Chondrocyte (in vitro differentiated cells): Measurements from ENCODE around the gene PHF23. TPM values are rescaled to one million over a fixed set of nuclear protein-coding genes. Genes with fewer than 3 reads are reported as not detected.

Experiments
- DNase-seq: peaks from one replicate; pipeline ENCODE4 v3.0.0; 2021; ENCODE audit warnings: mixed read lengths, low spot score
- H3K27ac Mint-ChIP-seq: one replicate; pipeline ENCODE4 v1.8.0; 2021; ENCODE audit warnings: mild to moderate bottlenecking, moderate library complexity, mixed read lengths; ENCODE audit not compliant: unreplicated experiment
- H3K27me3 Mint-ChIP-seq: 2 replicates; pipeline ENCODE4 v1.8.0; 2021; ENCODE audit warnings: low read depth, mixed read lengths
- H3K36me3 Mint-ChIP-seq: 2 replicates; pipeline ENCODE4 v1.8.0; 2021; ENCODE audit warnings: low read depth, mixed read lengths
- H3K4me1 Mint-ChIP-seq: 2 replicates; pipeline ENCODE4 v1.8.0; 2021; ENCODE audit warnings: low read depth, mild to moderate bottlenecking, mixed read lengths
- H3K4me3 Mint-ChIP-seq: one replicate; pipeline ENCODE4 v1.8.0; 2021; ENCODE audit warnings: mild to moderate bottlenecking, moderate library complexity, mixed read lengths; ENCODE audit not compliant: unreplicated experiment
- H3K9me3 Mint-ChIP-seq: 2 replicates; pipeline ENCODE4 v1.8.0; 2021; ENCODE audit warnings: low read depth, mixed read lengths
- long read RNA-seq: library from polyadenylated mRNA; stranded (forward); transcript quantifications from one replicate; pipeline ENCODE4 v2.0.0, GENCODE V29; 2021
- total RNA-seq: library from RNA; stranded (reverse); gene quantifications from 3 replicates; pipeline ENCODE4 v1.2.1, GENCODE V29; 2021
- TF ChIP-seq, protein P1 (sequence below): fragments of 200-600 bp; sonication (generic); IDR thresholded peaks from 2 replicates; pipeline ENCODE4 v1.5.0; 2021; ENCODE audit warnings: antibody characterized with exemption, mild to moderate bottlenecking, moderate library complexity

The PHF23 gene
- 49.5 to 57.8 TPM (median 53.1 TPM) in 3 replicates for total RNA-seq
- long read RNA-seq, transcript PHF23-201 (5 exons, 2,037 nt), result major isoform, 91 of 117 reads
- long read RNA-seq, partial matches to known transcripts, result 8 of 117 reads
- long read RNA-seq, other reads (novel, unspliced or antisense), result 14 of 117 reads

DNA sequence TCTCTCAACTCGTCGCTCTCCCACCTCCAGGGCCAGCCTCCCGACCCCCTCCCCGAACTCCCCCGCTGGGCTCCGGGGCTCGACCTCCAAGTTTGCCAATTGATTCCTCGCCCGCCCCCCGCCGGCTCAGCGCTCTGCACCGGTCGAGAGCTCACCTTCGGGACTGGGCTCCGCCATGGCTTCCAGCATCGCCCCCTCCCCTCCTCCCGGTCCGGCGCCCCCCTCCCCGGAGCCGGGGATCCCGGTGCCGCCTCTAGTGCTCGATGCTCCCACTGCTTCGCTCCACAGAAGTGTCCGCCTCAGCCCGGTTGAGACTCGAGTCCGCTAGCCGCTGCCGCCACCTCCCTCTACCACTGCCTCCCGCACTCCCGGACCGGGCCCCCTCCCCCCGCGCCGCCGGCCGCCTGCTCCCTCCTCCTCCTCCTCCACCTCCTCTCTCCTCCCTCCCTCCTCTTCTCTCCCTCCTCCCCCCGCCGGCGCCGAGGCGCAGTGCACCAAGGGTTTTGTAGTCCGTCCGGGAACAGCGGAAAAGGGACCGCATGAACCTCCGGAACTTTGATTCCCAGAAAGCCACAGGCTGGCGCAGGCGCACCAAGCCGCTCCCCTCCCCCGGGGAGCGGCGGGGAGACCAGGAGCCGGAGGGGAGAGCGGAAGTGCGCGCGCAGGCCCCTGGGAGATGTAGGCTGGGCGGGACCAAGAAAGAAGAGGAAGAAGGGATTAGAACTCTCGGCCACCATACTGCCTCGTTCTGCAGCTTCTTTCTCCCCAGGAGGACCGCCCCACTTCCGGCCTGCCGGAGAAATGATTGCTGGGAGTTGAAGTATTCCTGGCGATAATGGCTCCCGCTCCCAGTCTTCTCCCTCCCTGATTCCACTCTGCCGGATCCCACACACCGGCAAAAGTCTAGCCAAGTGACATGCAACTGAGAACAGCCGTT is at the start of gene PHF23:
PHF23 (minus strand) TSS at position 367 of the 937 bp plus-strand sequence; CDS start at position 189, 178 bp downstream.
- peak; percentile 100 for DNase-seq
- H3K4me1 Mint-ChIP-seq, result peaks cover 64% of the 10 kb centered on the region
- peak within 1 kb of the TSS; percentile 93 for H3K4me3 Mint-ChIP-seq
- no peaks in the 10 kb centered on the region for H3K9me3 Mint-ChIP-seq
- peaks cover 25% of the 10 kb centered on the region for H3K36me3 Mint-ChIP-seq
- peak within 1 kb of the TSS; percentile 94 for H3K27ac Mint-ChIP-seq
- no peaks in the 10 kb centered on the region for H3K27me3 Mint-ChIP-seq
- TF ChIP-seq, protein P1, sequence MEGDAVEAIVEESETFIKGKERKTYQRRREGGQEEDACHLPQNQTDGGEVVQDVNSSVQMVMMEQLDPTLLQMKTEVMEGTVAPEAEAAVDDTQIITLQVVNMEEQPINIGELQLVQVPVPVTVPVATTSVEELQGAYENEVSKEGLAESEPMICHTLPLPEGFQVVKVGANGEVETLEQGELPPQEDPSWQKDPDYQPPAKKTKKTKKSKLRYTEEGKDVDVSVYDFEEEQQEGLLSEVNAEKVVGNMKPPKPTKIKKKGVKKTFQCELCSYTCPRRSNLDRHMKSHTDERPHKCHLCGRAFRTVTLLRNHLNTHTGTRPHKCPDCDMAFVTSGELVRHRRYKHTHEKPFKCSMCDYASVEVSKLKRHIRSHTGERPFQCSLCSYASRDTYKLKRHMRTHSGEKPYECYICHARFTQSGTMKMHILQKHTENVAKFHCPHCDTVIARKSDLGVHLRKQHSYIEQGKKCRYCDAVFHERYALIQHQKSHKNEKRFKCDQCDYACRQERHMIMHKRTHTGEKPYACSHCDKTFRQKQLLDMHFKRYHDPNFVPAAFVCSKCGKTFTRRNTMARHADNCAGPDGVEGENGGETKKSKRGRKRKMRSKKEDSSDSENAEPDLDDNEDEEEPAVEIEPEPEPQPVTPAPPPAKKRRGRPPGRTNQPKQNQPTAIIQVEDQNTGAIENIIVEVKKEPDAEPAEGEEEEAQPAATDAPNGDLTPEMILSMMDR, result peak; percentile 10

DNA sequence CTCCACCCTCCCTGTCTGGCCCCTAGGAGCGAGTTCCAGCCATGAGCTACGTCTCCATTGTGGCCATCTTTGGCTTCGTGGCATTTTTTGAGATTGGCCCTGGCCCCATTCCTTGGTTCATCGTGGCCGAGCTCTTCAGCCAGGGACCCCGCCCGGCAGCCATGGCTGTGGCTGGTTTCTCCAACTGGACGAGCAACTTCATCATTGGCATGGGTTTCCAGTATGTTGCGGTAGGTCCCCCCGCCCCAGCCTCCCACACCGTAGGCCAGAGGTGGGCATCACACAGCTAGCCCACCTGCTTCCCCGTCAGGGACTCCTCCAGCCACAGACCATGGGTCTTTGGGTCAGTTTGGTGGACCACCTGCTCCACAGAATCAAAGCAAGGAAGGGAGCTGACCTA is 46.4 kb upstream of the PHF23 start:
- Mint-ChIP-seq H3K4me3 (no peak overlapping the region), H3K9me3 (no peaks in the 10 kb centered on the region), H3K4me1 (peaks cover 16% of the 10 kb centered on the region), H3K27ac (no peak overlapping the region), H3K36me3 (no peaks in the 10 kb centered on the region), H3K27me3 (peaks cover 32% of the 10 kb centered on the region)
- no peak for DNase-seq
- TF ChIP-seq, protein P1, result no peak

DNA sequence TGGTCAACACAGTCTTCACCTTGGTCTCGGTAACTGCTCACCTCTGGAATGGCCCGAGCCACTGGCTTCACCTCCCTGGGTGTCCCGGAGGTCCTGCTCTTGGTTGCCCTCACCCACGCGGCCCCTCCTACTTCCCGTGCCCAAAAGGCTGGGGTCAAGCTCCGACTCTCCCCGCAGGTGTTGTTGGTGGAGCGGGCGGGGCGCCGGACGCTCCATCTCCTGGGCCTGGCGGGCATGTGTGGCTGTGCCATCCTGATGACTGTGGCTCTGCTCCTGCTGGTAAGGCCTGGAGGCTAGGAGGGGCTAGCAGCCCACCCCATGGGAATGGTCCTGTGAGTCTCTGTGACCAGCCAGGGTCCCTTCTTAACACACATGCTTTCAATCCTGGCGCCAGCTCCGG is 45.7 kb upstream of the PHF23 start:
- DNase-seq, result no peak
- Mint-ChIP-seq H3K27me3 (peaks cover 28% of the 10 kb centered on the region), H3K4me3 (no peak overlapping the region), H3K36me3 (no peaks in the 10 kb centered on the region), H3K27ac (no peak overlapping the region), H3K4me1 (peaks cover 17% of the 10 kb centered on the region), H3K9me3 (no peaks in the 10 kb centered on the region)
- TF ChIP-seq, protein P1, result no peak

DNA sequence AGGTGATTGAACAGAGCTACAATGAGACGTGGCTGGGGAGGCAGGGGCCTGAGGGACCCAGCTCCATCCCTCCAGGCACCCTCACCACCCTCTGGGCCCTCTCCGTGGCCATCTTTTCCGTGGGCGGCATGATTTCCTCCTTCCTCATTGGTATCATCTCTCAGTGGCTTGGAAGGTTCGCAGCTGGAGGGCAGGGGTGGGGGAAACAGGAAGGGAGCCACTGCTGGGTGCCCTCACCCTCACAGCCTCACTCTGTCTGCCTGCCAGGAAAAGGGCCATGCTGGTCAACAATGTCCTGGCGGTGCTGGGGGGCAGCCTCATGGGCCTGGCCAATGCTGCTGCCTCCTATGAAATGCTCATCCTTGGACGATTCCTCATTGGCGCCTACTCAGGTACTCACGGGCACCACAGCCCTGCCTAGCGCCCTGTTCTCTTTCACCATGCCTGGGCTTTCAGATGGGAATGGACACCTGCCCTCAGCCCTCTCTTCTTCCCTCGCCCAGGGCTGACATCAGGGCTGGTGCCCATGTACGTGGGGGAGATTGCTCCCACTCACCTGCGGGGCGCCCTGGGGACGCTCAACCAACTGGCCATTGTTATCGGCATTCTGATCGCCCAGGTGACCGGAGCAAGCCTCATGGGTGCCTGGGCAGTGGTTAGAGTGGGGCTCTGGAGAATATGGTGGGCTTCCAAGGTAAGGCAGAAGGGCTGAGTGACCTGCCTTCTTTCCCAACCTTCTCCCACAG is 44.4 kb upstream of the PHF23 start:
- H3K27me3 Mint-ChIP-seq, result peaks cover 27% of the 10 kb centered on the region
- H3K36me3 Mint-ChIP-seq, result no peaks in the 10 kb centered on the region
- peaks cover 17% of the 10 kb centered on the region for H3K4me1 Mint-ChIP-seq
- H3K4me3 Mint-ChIP-seq, result no peak overlapping the region
- TF ChIP-seq, protein P1, result no peak
- DNase-seq, result no peak
- H3K27ac Mint-ChIP-seq, result no peak overlapping the region
- no peaks in the 10 kb centered on the region for H3K9me3 Mint-ChIP-seq

DNA sequence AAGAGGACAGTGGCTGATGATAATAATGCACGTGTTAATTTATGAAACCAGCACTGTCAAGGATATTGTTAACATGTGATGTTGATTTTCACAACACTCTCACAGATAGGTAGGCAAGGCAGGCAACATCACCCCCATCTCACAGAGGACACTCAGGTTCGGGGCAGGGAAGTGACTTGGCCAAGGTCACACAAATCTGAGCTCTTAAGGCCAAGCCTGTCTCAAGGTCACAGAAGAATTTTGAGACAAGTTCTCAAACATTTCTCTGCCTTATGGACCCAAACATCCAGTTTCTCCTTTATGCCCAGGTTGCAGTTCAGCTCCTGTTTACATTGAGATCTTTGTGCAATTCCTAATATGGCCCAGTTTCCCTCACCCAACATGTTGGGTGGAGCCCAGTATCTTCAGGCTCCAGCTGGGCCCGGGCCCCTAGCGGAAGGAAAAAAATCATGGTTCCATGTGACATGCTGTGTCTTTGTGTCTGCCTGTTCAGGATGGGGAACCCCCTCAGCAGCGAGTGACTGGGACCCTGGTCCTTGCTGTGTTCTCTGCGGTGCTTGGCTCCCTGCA is 43.6 kb upstream of the PHF23 start:
- Mint-ChIP-seq H3K27me3 (peaks cover 20% of the 10 kb centered on the region), H3K27ac (no peak overlapping the region), H3K4me1 (peaks cover 17% of the 10 kb centered on the region), H3K9me3 (no peaks in the 10 kb centered on the region), H3K4me3 (peak overlapping the region; percentile 25), H3K36me3 (no peaks in the 10 kb centered on the region)
- DNase-seq, result no peak
- TF ChIP-seq, protein P1, result no peak
